GM12878 (cell line): ENCODE data around the gene SCTR. TPM values are rescaled to one million over a fixed set of nuclear protein-coding genes. Genes with fewer than 3 reads are reported as not detected.

Source experiments
- ATAC-seq: fragments of 200-7000 bp; cut with Tn5 transposase; 3 replicates; pipeline ENCODE4 v1.9.1; 2020; ENCODE audit warnings: mild to moderate bottlenecking, moderate library complexity
- BruUV-seq: library from RNA; stranded (reverse); fragments of 400-500 nt; replicated peaks from 2 replicates; lab custom pipeline; 2021; lab: Mats Ljungman, UMichigan
- CTCF ChIA-PET: fragments of 300-600 bp; sonication (Branson Sonifier 250); formaldehyde crosslinking; extraction: SDS; loops from one replicate; lab custom pipeline; 2021; ENCODE audit warnings: inconsistent platforms; lab: Yijun Ruan, JAX
- POLR2A ChIA-PET: fragments of 350-600 bp; formaldehyde crosslinking; extraction: SDS; loops from one replicate; lab custom pipeline; 2021; ENCODE audit warnings: inconsistent platforms; lab: Charles Lee
- RAD21 ChIA-PET: fragments of 300-600 bp; sonication (Branson Sonifier 250); formaldehyde crosslinking; loops from one replicate; lab custom pipeline; 2023; ENCODE audit warnings: antibody characterized with exemption; ENCODE audit not compliant: unreplicated experiment; lab: Charles Lee
- SMC1A ChIA-PET: fragments of 300-600 bp; sonication (Branson Sonifier 250); formaldehyde crosslinking; loops from one replicate; lab custom pipeline; 2023; ENCODE audit not compliant: unreplicated experiment, uncharacterized antibody; lab: Charles Lee
- DNase-seq: peaks from one replicate; pipeline ENCODE4 v3.0.0-alpha.2; 2011; ENCODE audit warnings: low read depth, low spot score
- FAIRE-seq: peaks from 3 replicates; lab custom pipeline; 2011; peaks lifted over from hg19 to GRCh38; lab: Jason Lieb, UNC
- H2AFZ ChIP-seq: 2 replicates; pipeline ENCODE4 v1.6.0; 2011; ENCODE audit warnings: low read depth, low read length, control low read depth; ENCODE audit not compliant: control insufficient read depth
- H3K27ac ChIP-seq: 2 replicates; pipeline ENCODE4 v1.5.1; 2011; ENCODE audit warnings: control low read depth; ENCODE audit not compliant: control insufficient read depth, insufficient read depth
- H3K27me3 ChIP-seq, 2 experiments: replicated peaks in 1 of 2; 2 replicates each; pipeline versions ENCODE4 v1.6.0 to v1.6.1; 2011; ENCODE audit warnings: low read length in 1 of 2; ENCODE audit not compliant: control insufficient read depth in 2 of 2, insufficient read depth in 2 of 2
- H3K36me3 ChIP-seq, 2 experiments: 2 replicates each; pipeline ENCODE4 v1.5.1; 2011; ENCODE audit warnings: low read length in 1 of 2; ENCODE audit not compliant: control insufficient read depth in 2 of 2, insufficient read depth in 2 of 2
- H3K4me1 ChIP-seq: 2 replicates; pipeline ENCODE4 v1.6.1; 2011; ENCODE audit warnings: mild to moderate bottlenecking, low read length, moderate library complexity, mixed read lengths; ENCODE audit not compliant: control insufficient read depth, insufficient read depth
- H3K4me2 ChIP-seq: 2 replicates; pipeline ENCODE4 v1.6.0; 2011; ENCODE audit warnings: control low read depth; ENCODE audit not compliant: control insufficient read depth, insufficient read depth
- H3K4me3 ChIP-seq: fragments of 200-600 bp; sonication (generic); 2 replicates; pipeline ENCODE4 v1.5.1; 2016
- H3K79me2 ChIP-seq: 2 replicates; pipeline ENCODE4 v1.6.0; 2011; ENCODE audit warnings: low read length; ENCODE audit not compliant: control insufficient read depth, insufficient read depth
- H3K9ac ChIP-seq: 2 replicates; pipeline ENCODE4 v1.8.0; 2011; ENCODE audit warnings: low read length, control low read depth, mixed read lengths; ENCODE audit not compliant: control insufficient read depth, insufficient read depth
- H3K9me3 ChIP-seq: replicated peaks from 3 replicates; pipeline ENCODE4 v1.5.1; 2011; ENCODE audit warnings: mild to moderate bottlenecking, low read length; ENCODE audit not compliant: control insufficient read depth, insufficient read depth
- H4K20me1 ChIP-seq: 2 replicates; pipeline ENCODE4 v1.6.0; 2011; ENCODE audit not compliant: control insufficient read depth, insufficient read depth
- BACH1 ChIP-seq: fragments of 450-650 bp; IDR thresholded peaks from 2 replicates; pipeline ENCODE4 v1.6.1; 2017; ENCODE audit warnings: mild to moderate bottlenecking, borderline replicate concordance
- EGR1 ChIP-seq, 2 experiments: IDR thresholded peaks; 1 replicate in 1 of 2; 2 replicates in 1 of 2; pipeline ENCODE4 v1.6.1; 2011 to 2012; ENCODE audit warnings: low read depth in 2 of 2, low read length in 2 of 2, borderline replicate concordance in 1 of 2, mild to moderate bottlenecking in 1 of 2, moderate library complexity in 1 of 2
- HDAC6 ChIP-seq: fragments of 200-600 bp; sonication (generic); IDR thresholded peaks from one replicate; pipeline ENCODE4 v1.8.0; 2017; ENCODE audit warnings: antibody characterized with exemption; ENCODE audit not compliant: unreplicated experiment
- NFXL1 ChIP-seq: fragments of 450-650 bp; IDR thresholded peaks from 2 replicates; pipeline ENCODE4 v1.6.1; 2017; ENCODE audit warnings: antibody characterized with exemption, mild to moderate bottlenecking, borderline replicate concordance
- NR2C2 ChIP-seq: IDR thresholded peaks from 2 replicates; pipeline ENCODE4 v1.6.1; 2011; ENCODE audit warnings: borderline replicate concordance, low read depth; ENCODE audit not compliant: control insufficient read depth, insufficient read length
- POU2F2 ChIP-seq: IDR thresholded peaks from 3 replicates; pipeline ENCODE4 v1.6.1; 2011; ENCODE audit warnings: low read depth, mild to moderate bottlenecking, low read length, borderline replicate concordance
- RCOR1 ChIP-seq: conservative IDR thresholded peaks from 2 replicates; pipeline ENCODE4 v1.6.1; 2012; ENCODE audit warnings: low read depth, low read length, improper control_type of control experiment
- SREBF1 ChIP-seq: IDR thresholded peaks from 2 replicates; pipeline ENCODE4 v1.6.1; 2012; ENCODE audit warnings: mild to moderate bottlenecking, low read length
- TCF3 ChIP-seq: IDR thresholded peaks from 2 replicates; pipeline ENCODE4 v1.6.1; 2012; ENCODE audit warnings: low read depth, mild to moderate bottlenecking, low read length, borderline replicate concordance; ENCODE audit not compliant: insufficient read depth
- YY1 ChIP-seq: IDR thresholded peaks from 2 replicates; pipeline ENCODE4 v1.6.1; 2011; ENCODE audit warnings: low read depth, mild to moderate bottlenecking, low read length
- ZZZ3 ChIP-seq: IDR thresholded peaks from 2 replicates; pipeline ENCODE4 v1.6.1; 2011; ENCODE audit warnings: low read depth; ENCODE audit not compliant: control insufficient read depth, insufficient read length
- WGBS: methylation state at CpG from one replicate; pipeline ENCODE4 v1.1.6; 2016; ENCODE audit warnings: low lambda C conversion rate; ENCODE audit not compliant: insufficient replicate concordance, insufficient coverage; ENCODE audit errors: missing lambda C conversion rate; 5-methylcytosine and 5-hydroxymethylcytosine counted together
- in situ Hi-C: fragments of 300-500 bp; cut with MboI; formaldehyde crosslinking; loops from 9 replicates; pipeline ENCODE4 v1.14.3; 2018; ENCODE audit warnings: mixed read lengths
- intact Hi-C: fragments of 100-400 bp; cut with micrococcal nuclease; formaldehyde crosslinking; loops from one replicate; pipeline ENCODE4 v1.14.2; 2022; ENCODE audit not compliant: unreplicated experiment
- polyA plus RNA-seq, 11 experiments: library from polyadenylated mRNA; depleted of rRNA in 4 of 11; unstranded in 6 of 11; stranded (reverse) in 5 of 11; fragments of >200 nt; fragmentation: Nextera tagmentation in 4 of 11; fragmentation: Illumina TruSeq in 1 of 11; extraction: Ambion mirVana in 4 of 11; extraction: Trizol in 1 of 11; gene quantifications; 1 replicate in 1 of 11; 2 replicates in 10 of 11; pipeline versions ENCODE4 v1.2.1 to v1.2.3, GENCODE V29; 2011 to 2016; ENCODE audit warnings: inconsistent platforms in 2 of 11, missing spikeins in 2 of 11, low read depth in 1 of 11
- total RNA-seq, 4 experiments: library from RNA; depleted of rRNA in 3 of 4; stranded (reverse); fragments of >200 nt in 3 of 4; fragmentation: Illumina TruSeq in 1 of 4; extraction: Trizol in 1 of 4; gene quantifications; 2 replicates each; pipeline versions ENCODE4 v1.2.1 to v1.2.3, GENCODE V29; 2013 to 2021

SCTR gene
- total and polyA plus RNA-seq, 10 of the 15 experiments (the other 5 are each of a cell fraction or from before 2014, with no cell fraction given) = 0.26 TPM; not detected in 9

- no peaks in the 10 kb centered on the region; a peak in 2 of 4 replicates for H3K27me3 ChIP-seq
- 26% methylated on average over 3 of the region's 3 CpGs for WGBS
- no peak for ATAC-seq
- ChIA-PET SMC1A (no interaction called here), RAD21 (no interaction called here), CTCF (no interaction called here), POLR2A (no interaction called here)
- no peaks in the 10 kb centered on the region for H3K79me2 ChIP-seq
- H4K20me1 ChIP-seq = no peaks in the 10 kb centered on the region
- intact Hi-C loops = no loop called here
- H3K4me1 ChIP-seq = no peaks in the 10 kb centered on the region; the same call in 1 of the 2 replicates
- no peak overlapping the region for H3K4me2 ChIP-seq
- H3K9me3 ChIP-seq = no peaks in the 10 kb centered on the region
- in situ Hi-C loops = no loop called here
- TF ChIP-seq EGR1 (IDR thresholded peaks at IDR 0.05; ENCODE audit: borderline replicate concordance in 1 of 2, low read depth in 2 of 2, low read length in 2 of 2) (no peak), ZZZ3 (no peak), BACH1 (no peak), SREBF1 (no peak), RCOR1 (no peak), NR2C2 (no peak), YY1 (no peak), POU2F2 (no peak), NFXL1 (no peak), HDAC6 (no peak), TCF3 (no peak)
- FAIRE-seq = no peak
- no peak overlapping the region for H3K4me3 ChIP-seq
- no peaks in the 10 kb centered on the region for H3K36me3 ChIP-seq
- H3K9ac ChIP-seq = no peak overlapping the region
- H3K27ac ChIP-seq = no peak overlapping the region
- BruUV-seq = no TSS peak
- H2AFZ ChIP-seq = no peak overlapping the region
- no peak for DNase-seq
Observed at GRCh38 chr2:119552902-119553301, 28.6 kb upstream of the SCTR start.
